Karpas-422 (cell line): ENCODE measurements around the gene VCL. TPM values are rescaled to one million over a fixed set of nuclear protein-coding genes. Genes with fewer than 3 reads are reported as not detected.

Experiments
- DNase-seq: peaks from one replicate; pipeline ENCODE4 v3.0.0-alpha.2; 2015
- H2AFZ ChIP-seq: fragments of 200-600 bp; sonication (generic); 2 replicates; pipeline ENCODE4 v1.6.1; 2014; ENCODE audit warnings: antibody characterized with exemption, low read length, mixed read lengths
- H3K27ac ChIP-seq: fragments of 200-600 bp; sonication (generic); 2 replicates; pipeline ENCODE4 v1.5.1; 2014; ENCODE audit warnings: mild to moderate bottlenecking, low read length, moderate library complexity
- H3K27me3 ChIP-seq: fragments of 200-600 bp; sonication (generic); 2 replicates; pipeline ENCODE4 v1.6.1; 2014; ENCODE audit warnings: low read length, mixed read lengths
- H3K36me3 ChIP-seq: fragments of 200-600 bp; sonication (generic); 2 replicates; pipeline ENCODE4 v1.6.1; 2014; ENCODE audit warnings: low read length, mixed read lengths; ENCODE audit not compliant: insufficient read depth
- H3K4me1 ChIP-seq: fragments of 200-600 bp; sonication (generic); 2 replicates; pipeline ENCODE4 v1.6.1; 2014; ENCODE audit warnings: mild to moderate bottlenecking, low read length, mixed read lengths
- H3K4me2 ChIP-seq: fragments of 200-600 bp; sonication (generic); 2 replicates; pipeline ENCODE4 v1.6.1; 2014; ENCODE audit warnings: low read length, low read depth, mild to moderate bottlenecking; ENCODE audit not compliant: poor library complexity, severe bottlenecking
- H3K4me3 ChIP-seq: fragments of 200-600 bp; sonication (generic); 2 replicates; pipeline ENCODE4 v1.5.1; 2014; ENCODE audit warnings: mild to moderate bottlenecking, antibody characterized with exemption, low read length, mixed read lengths
- H3K79me2 ChIP-seq: fragments of 200-600 bp; sonication (generic); 2 replicates; pipeline ENCODE4 v1.6.1; 2014; ENCODE audit warnings: mild to moderate bottlenecking, low read length, mixed read lengths
- H3K9ac ChIP-seq: fragments of 200-600 bp; sonication (generic); 2 replicates; pipeline ENCODE4 v1.6.0; 2014; ENCODE audit warnings: low read length
- H3K9me2 ChIP-seq: fragments of 200-600 bp; sonication (generic), shearing (Covaris generic); replicated peaks from 2 replicates; pipeline ENCODE4 v1.6.0; 2014; ENCODE audit warnings: mild to moderate bottlenecking, low read length, moderate library complexity; ENCODE audit not compliant: insufficient read depth
- H3K9me3 ChIP-seq: fragments of 300-700, 200-600 bp; sonication (generic); 2 replicates; pipeline ENCODE4 v1.6.1; 2014; ENCODE audit warnings: low read length, mixed read lengths
- H4K20me1 ChIP-seq: fragments of 200-600 bp; sonication (generic); 2 replicates; pipeline ENCODE4 v1.6.1; 2014; ENCODE audit warnings: mild to moderate bottlenecking, antibody characterized with exemption, low read length, low read depth; ENCODE audit not compliant: insufficient read depth
- total RNA-seq: library from RNA; depleted of rRNA; stranded (reverse); fragments of >200 nt; shearing (Covaris generic); gene quantifications from 2 replicates; pipeline ENCODE4 v1.2.3, GENCODE V29; 2014; ENCODE audit warnings: low replicate concordance

VCL gene
- total RNA-seq, 1 experiment from 2014 or later = 37.6 TPM

GRCh38 chr10:74047871-74048270 lies 50.0 kb downstream of the VCL start:
- peaks cover 81% of the 10 kb centered on the region for H3K4me1 ChIP-seq
- peak overlapping the region; percentile 47; the same call in 1 of the 2 replicates for H3K4me3 ChIP-seq
- peaks cover 72% of the 10 kb centered on the region for H3K79me2 ChIP-seq
- H3K36me3 ChIP-seq = peaks cover 13% of the 10 kb centered on the region
- no peaks in the 10 kb centered on the region for H3K9me3 ChIP-seq
- peak overlapping the region; percentile 51 for H3K9ac ChIP-seq
- no peaks in the 10 kb centered on the region for H3K9me2 ChIP-seq
- no peaks in the 10 kb centered on the region for H4K20me1 ChIP-seq
- peak; percentile 95 for DNase-seq
- H2AFZ ChIP-seq = no peak overlapping the region
- peak overlapping the region; percentile 96 for H3K27ac ChIP-seq
- H3K27me3 ChIP-seq = no peaks in the 10 kb centered on the region
- H3K4me2 ChIP-seq = peak overlapping the region; percentile 86

- Histone ChIP-seq H3K79me2 (peaks cover 72% of the 10 kb centered on the region), H3K9me2 (no peaks in the 10 kb centered on the region), H3K9ac (peak overlapping the region; percentile 35; the same call in 1 of the 2 replicates), H4K20me1 (no peaks in the 10 kb centered on the region), H3K36me3 (peaks cover 8% of the 10 kb centered on the region; the same call in 1 of the 2 replicates), H3K27ac (peak overlapping the region; percentile 96), H3K4me2 (peak overlapping the region; percentile 86), H3K4me3 (peak overlapping the region; percentile 47; the same call in 1 of the 2 replicates), H2AFZ (no peak overlapping the region), H3K4me1 (peaks cover 85% of the 10 kb centered on the region), H3K9me3 (no peaks in the 10 kb centered on the region), H3K27me3 (no peaks in the 10 kb centered on the region)
- no peak for DNase-seq
Measured at GRCh38 chr10:74048433-74048832, 50.5 kb downstream of the VCL start.

DNA sequence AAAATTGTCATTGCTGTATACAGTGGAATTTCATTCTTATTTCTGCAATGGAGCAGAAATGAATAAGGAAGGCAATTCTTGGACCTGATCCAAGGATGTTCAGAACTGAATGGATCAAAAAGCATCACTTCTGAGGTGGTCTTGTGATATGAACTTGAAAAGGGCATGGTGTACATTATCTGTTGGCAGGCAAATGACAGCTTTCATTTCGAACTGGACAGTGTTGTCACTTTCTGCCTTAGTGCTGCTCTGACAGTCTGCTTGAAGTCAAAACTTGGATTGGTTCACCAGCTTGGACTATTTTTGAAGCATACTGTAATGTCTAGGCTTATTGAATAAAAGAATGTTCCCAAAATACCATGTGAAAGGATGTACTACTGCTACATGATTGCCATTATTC lies 52.0 kb downstream of the VCL start:
- peaks cover 83% of the 10 kb centered on the region for H3K4me1 ChIP-seq
- peaks cover 76% of the 10 kb centered on the region for H3K79me2 ChIP-seq
- H2AFZ ChIP-seq = no peak overlapping the region
- no peaks in the 10 kb centered on the region for H3K27me3 ChIP-seq
- no peaks in the 10 kb centered on the region for H3K9me2 ChIP-seq
- H3K4me3 ChIP-seq = 0 out of 2 replicates have a peak overlapping the region, but pooled peaks have one; percentile 7
- no peak for DNase-seq
- H3K9me3 ChIP-seq = no peaks in the 10 kb centered on the region
- H3K4me2 ChIP-seq = peak overlapping the region; percentile 49
- peak overlapping the region; percentile 96 for H3K27ac ChIP-seq
- peak overlapping the region; percentile 34; the same call in 1 of the 2 replicates for H3K9ac ChIP-seq
- H3K36me3 ChIP-seq = no peaks in the 10 kb centered on the region
- H4K20me1 ChIP-seq = no peaks in the 10 kb centered on the region

- H3K79me2 ChIP-seq = peaks cover 77% of the 10 kb centered on the region
Measured at GRCh38 chr10:74050653-74051052, 52.7 kb downstream of the VCL start.

GRCh38 chr10:74051736-74052342 lies 53.9 kb downstream of the VCL start:
- H4K20me1 ChIP-seq = no peaks in the 10 kb centered on the region
- H3K9me2 ChIP-seq = no peaks in the 10 kb centered on the region
- peak; percentile 58 for DNase-seq
- no peaks in the 10 kb centered on the region for H3K27me3 ChIP-seq
- peak overlapping the region; percentile 47 for H3K27ac ChIP-seq
- H3K4me2 ChIP-seq = no peak overlapping the region
- H3K9me3 ChIP-seq = no peaks in the 10 kb centered on the region
- H3K4me1 ChIP-seq = peaks cover 76% of the 10 kb centered on the region
- H2AFZ ChIP-seq = no peak overlapping the region
- H3K79me2 ChIP-seq = peaks cover 81% of the 10 kb centered on the region
- H3K9ac ChIP-seq = no peak overlapping the region
- no peak overlapping the region for H3K4me3 ChIP-seq
- no peaks in the 10 kb centered on the region for H3K36me3 ChIP-seq

More at GRCh38 chr10:74050653-74051052, 52.7 kb downstream of the VCL start:
- peaks cover 78% of the 10 kb centered on the region for H3K4me1 ChIP-seq
- H4K20me1 ChIP-seq = no peaks in the 10 kb centered on the region
- H3K27me3 ChIP-seq = no peaks in the 10 kb centered on the region
- no peaks in the 10 kb centered on the region for H3K36me3 ChIP-seq
- peak overlapping the region; percentile 96 for H3K27ac ChIP-seq
- DNase-seq = no peak
- no peaks in the 10 kb centered on the region for H3K9me3 ChIP-seq
- H3K4me2 ChIP-seq = peak overlapping the region; percentile 49
- H3K9ac ChIP-seq = no peak overlapping the region
- H2AFZ ChIP-seq = no peak overlapping the region
- H3K4me3 ChIP-seq = no peak overlapping the region
- no peaks in the 10 kb centered on the region for H3K9me2 ChIP-seq

DNA sequence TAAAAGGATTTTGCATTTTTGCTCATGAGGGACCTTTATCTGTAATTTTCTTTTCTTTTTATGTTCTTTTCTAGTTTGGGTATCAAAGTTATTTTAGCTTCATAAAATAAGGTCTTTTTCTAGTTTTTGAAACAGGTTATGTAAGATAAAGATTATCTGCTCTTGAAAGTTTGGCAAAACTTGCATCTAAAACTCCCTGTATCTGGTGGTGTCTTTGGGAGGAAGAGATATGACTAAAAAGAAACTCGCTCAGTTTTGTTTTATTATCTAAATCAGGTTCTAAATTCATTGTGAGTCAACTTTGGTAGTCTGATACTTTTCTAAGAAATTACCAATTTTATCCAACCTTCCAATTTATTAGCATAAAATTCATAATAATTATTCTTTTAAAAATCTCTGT lies 55.1 kb downstream of the VCL start:
- H3K27me3 ChIP-seq = no peaks in the 10 kb centered on the region
- H3K27ac ChIP-seq = peak overlapping the region; percentile 58; the same call in 1 of the 2 replicates
- no peaks in the 10 kb centered on the region for H4K20me1 ChIP-seq
- H2AFZ ChIP-seq = no peak overlapping the region
- H3K4me1 ChIP-seq = peaks cover 73% of the 10 kb centered on the region
- H3K4me3 ChIP-seq = no peak overlapping the region
- peak overlapping the region; percentile 38 for H3K4me2 ChIP-seq
- no peaks in the 10 kb centered on the region for H3K9me3 ChIP-seq
- no peaks in the 10 kb centered on the region for H3K9me2 ChIP-seq
- peaks cover 91% of the 10 kb centered on the region for H3K79me2 ChIP-seq
- H3K9ac ChIP-seq = no peak overlapping the region
- DNase-seq = no peak
- H3K36me3 ChIP-seq = no peaks in the 10 kb centered on the region

GRCh38 chr10:74055383-74056049 lies 57.6 kb downstream of the VCL start:
- Histone ChIP-seq H3K79me2 (peaks cover 88% of the 10 kb centered on the region), H3K9me2 (no peaks in the 10 kb centered on the region), H3K9me3 (no peaks in the 10 kb centered on the region), H2AFZ (no peak overlapping the region), H4K20me1 (no peaks in the 10 kb centered on the region), H3K4me3 (no peak overlapping the region), H3K9ac (no peak overlapping the region), H3K27ac (peak overlapping the region; percentile 54), H3K36me3 (no peaks in the 10 kb centered on the region), H3K4me2 (no peak overlapping the region), H3K27me3 (no peaks in the 10 kb centered on the region), H3K4me1 (peaks cover 55% of the 10 kb centered on the region)
- no peak for DNase-seq

GRCh38 chr10:74056050-74056818 lies 58.3 kb downstream of the VCL start:
- Histone ChIP-seq H3K36me3 (no peaks in the 10 kb centered on the region), H4K20me1 (no peaks in the 10 kb centered on the region), H3K4me2 (no peak overlapping the region), H3K9ac (no peak overlapping the region), H3K9me3 (no peaks in the 10 kb centered on the region), H2AFZ (no peak overlapping the region), H3K9me2 (no peaks in the 10 kb centered on the region), H3K4me3 (no peak overlapping the region), H3K27me3 (no peaks in the 10 kb centered on the region), H3K27ac (peak overlapping the region; percentile 54), H3K79me2 (peaks cover 84% of the 10 kb centered on the region), H3K4me1 (peaks cover 53% of the 10 kb centered on the region)
- DNase-seq = no peak
